ENCODE data around the gene PPP2R5C. TPM values are rescaled to one million over a fixed set of nuclear protein-coding genes. Genes with fewer than 3 reads are reported as not detected.

The PPP2R5C gene
- total RNA-seq, 4 donors from 2014 or later: 66.2 to 211 (median 116) TPM

GRCh38 chr14:101933209-101933608, 171.7 kb downstream of the PPP2R5C start:
- intact Hi-C loops (cut with DNase I; ENCODE audit: low total_unique reads) (no loop called here), in situ Hi-C loops (cut with MboI; ENCODE audit: low pct_ligation_motif_present in 1 of 4, low pct_unique_long_range_greater_than_20kb in 1 of 4, low sequenced_read_pairs in 3 of 4) (loop anchor here in 1 of 4 donors (25.0 kb wide), 1 partner anchor 171 kb away; the partner anchor contains the start of gene PPP2R5C)

GRCh38 chr14:101934601-101935150, 173.2 kb downstream of the PPP2R5C start:
- in situ Hi-C loops (cut with MboI; ENCODE audit: low pct_ligation_motif_present in 1 of 4, low pct_unique_long_range_greater_than_20kb in 1 of 4, low sequenced_read_pairs in 3 of 4) (loop anchor here in 1 of 4 donors (25.0 kb wide), 1 partner anchor 172 kb away; the partner anchor contains the start of gene PPP2R5C), intact Hi-C loops (cut with DNase I; ENCODE audit: low total_unique reads) (no loop called here)
- Histone ChIP-seq H3K9me3 (no peaks in the 10 kb centered on the region), H3K27ac (no peak overlapping the region), H3K4me1 (no peaks in the 10 kb centered on the region), H3K36me3 (no peaks in the 10 kb centered on the region), H3K4me3 (no peak overlapping the region), H3K27me3 (no peaks in the 10 kb centered on the region)
- WGBS, 2 donors (ENCODE audit: low coverage in 1 of 2): 88% methylated on average over 14 of the region's 14 CpGs; no CpG with 5 or more reads in 1 of the 2 donors
- TF ChIP-seq POLR2AphosphoS5 (IDR thresholded peaks at IDR 0.05): no peak
- no peak for TF ChIP-seq EP300 (IDR thresholded peaks at IDR 0.05; ENCODE audit: low read depth)
- no peak for TF ChIP-seq CTCF (IDR thresholded peaks at IDR 0.05)
- TF ChIP-seq POLR2A (IDR thresholded peaks at IDR 0.05): no peak
- no peak for DNase-seq

More at GRCh38 chr14:101933209-101933608, 171.7 kb downstream of the PPP2R5C start:
- 86 to 90% methylated on average over 4 to 15 of the region's 16 CpGs for WGBS, 2 donors (ENCODE audit: low coverage in 1 of 2)
- TF ChIP-seq EP300 (IDR thresholded peaks at IDR 0.05; ENCODE audit: low read depth): no peak
- no peak for DNase-seq
- Histone ChIP-seq H3K4me3 (no peak overlapping the region), H3K27me3 (no peaks in the 10 kb centered on the region), H3K9me3 (no peaks in the 10 kb centered on the region), H3K36me3 (no peaks in the 10 kb centered on the region), H3K4me1 (peaks cover 0 to 3% (median under 1%) of the 10 kb centered on the region in 4 donors), H3K27ac (no peak overlapping the region)

- Histone ChIP-seq H3K27ac (no peak overlapping the region), H3K27me3 (peaks cover 4% of the 10 kb centered on the region), H3K4me1 (no peaks in the 10 kb centered on the region), H3K36me3 (no peaks in the 10 kb centered on the region), H3K4me3 (no peak overlapping the region), H3K9me3 (no peaks in the 10 kb centered on the region)
- DNase-seq: no peak
- intact Hi-C loops (cut with DNase I; ENCODE audit: low total_unique reads) (no loop called here), in situ Hi-C loops (cut with MboI; ENCODE audit: low pct_ligation_motif_present in 1 of 4, low pct_unique_long_range_greater_than_20kb in 1 of 4, low sequenced_read_pairs in 3 of 4) (loop anchor here in 1 of 4 donors (25.0 kb wide), 1 partner anchor 176 kb away; the partner anchor contains the start of gene PPP2R5C)
- TF ChIP-seq POLR2A (IDR thresholded peaks at IDR 0.05) (no peak), EP300 (IDR thresholded peaks at IDR 0.05; ENCODE audit: low read depth) (no peak), CTCF (IDR thresholded peaks at IDR 0.05) (no peak), POLR2AphosphoS5 (IDR thresholded peaks at IDR 0.05) (no peak)
- WGBS, 2 donors (ENCODE audit: low coverage in 1 of 2): 68 to 80% methylated on average over 3 to 13 of the region's 13 CpGs
Measured at GRCh38 chr14:101937926-101938767, 176.6 kb downstream of the PPP2R5C start.

GRCh38 chr14:101939646-101940170, 178.2 kb downstream of the PPP2R5C start:
- 39 to 73% methylated on average over 2 to 5 of the region's 5 CpGs for WGBS, 2 donors (ENCODE audit: low coverage in 1 of 2)
- Histone ChIP-seq H3K27ac (no peak overlapping the region), H3K4me1 (no peaks in the 10 kb centered on the region), H3K27me3 (peaks cover 12% of the 10 kb centered on the region), H3K9me3 (no peaks in the 10 kb centered on the region), H3K4me3 (no peak overlapping the region), H3K36me3 (no peaks in the 10 kb centered on the region)
- in situ Hi-C loops (cut with MboI; ENCODE audit: low pct_ligation_motif_present in 1 of 4, low pct_unique_long_range_greater_than_20kb in 1 of 4, low sequenced_read_pairs in 3 of 4) (loop anchor here in 2 of 4 donors (10.0 to 25.0 kb wide), 2 partner anchors 165 to 177 kb away; partner anchors contain the start of gene PPP2R5C (in 1 of the 2)), intact Hi-C loops (cut with DNase I; ENCODE audit: low total_unique reads) (no loop called here)
- TF ChIP-seq POLR2AphosphoS5 (IDR thresholded peaks at IDR 0.05) (no peak), CTCF (IDR thresholded peaks at IDR 0.05) (no peak), POLR2A (IDR thresholded peaks at IDR 0.05) (no peak), EP300 (IDR thresholded peaks at IDR 0.05; ENCODE audit: low read depth) (no peak)
- no peak for DNase-seq

All from transverse colon (tissue), 4 donors.